Liver (tissue), 3 donors: ENCODE results near the gene FRMD7.

Source experiments
- CTCF ChIP-seq: fragments of 150-350 bp; IDR thresholded peaks from 2 replicates; pipeline ENCODE4 v1.5.1; 2017; ENCODE audit warnings: improper control_type of control experiment, low read depth, low read length; ENCODE audit not compliant: missing input control
- MAX ChIP-seq: IDR thresholded peaks from 2 replicates; pipeline ENCODE4 v1.6.1; 2016; ENCODE audit warnings: antibody characterized with exemption
- RAD21 ChIP-seq, 2 donors: IDR thresholded peaks; 2 replicates each; pipeline ENCODE4 v1.6.1; 2016; ENCODE audit warnings: antibody characterized with exemption in 2 of 2, mild to moderate bottlenecking in 2 of 2
- REST ChIP-seq: IDR thresholded peaks from 2 replicates; pipeline ENCODE4 v1.6.1; 2016; ENCODE audit warnings: antibody characterized with exemption, mild to moderate bottlenecking
- RXRA ChIP-seq, 2 donors: IDR thresholded peaks; 2 replicates each; pipeline ENCODE4 v1.6.1; 2017 to 2018; ENCODE audit warnings: antibody characterized with exemption in 2 of 2, mild to moderate bottlenecking in 1 of 2
- SP1 ChIP-seq: IDR thresholded peaks from 2 replicates; pipeline ENCODE4 v1.6.1; 2018; ENCODE audit warnings: antibody characterized with exemption, mild to moderate bottlenecking
- donor health status: healthy.
- donor health status: healthy.

- no peak for TF ChIP-seq REST
- no peak for TF ChIP-seq CTCF
- TF ChIP-seq RAD21 (IDR thresholded peaks at IDR 0.05), result no peak
- TF ChIP-seq SP1, result no peak
- no peak for TF ChIP-seq MAX
- no peak for TF ChIP-seq RXRA (IDR thresholded peaks at IDR 0.05)
Observed at GRCh38 chrX:132107291-132107690, 20.5 kb downstream of the FRMD7 start.
